HG02852 (cell line): Measurements from ENCODE around the gene LNP1.
A peak's percentile ranks its signal among the peaks of the same experiment; 100 is the strongest.
"Not testable (repeated sequence)": the region's sequence is repeated elsewhere in the genome, so short reads cannot be mapped to it uniquely, and the experiment has no call there.

Source experiments
- ATAC-seq: cut with Tn5 transposase; IDR thresholded peaks from one replicate; pipeline ENCODE4 v1.9.1; 2021; ENCODE audit warnings: mild to moderate bottlenecking, moderate library complexity; ENCODE audit not compliant: unreplicated experiment

The LNP1 gene

DNA sequence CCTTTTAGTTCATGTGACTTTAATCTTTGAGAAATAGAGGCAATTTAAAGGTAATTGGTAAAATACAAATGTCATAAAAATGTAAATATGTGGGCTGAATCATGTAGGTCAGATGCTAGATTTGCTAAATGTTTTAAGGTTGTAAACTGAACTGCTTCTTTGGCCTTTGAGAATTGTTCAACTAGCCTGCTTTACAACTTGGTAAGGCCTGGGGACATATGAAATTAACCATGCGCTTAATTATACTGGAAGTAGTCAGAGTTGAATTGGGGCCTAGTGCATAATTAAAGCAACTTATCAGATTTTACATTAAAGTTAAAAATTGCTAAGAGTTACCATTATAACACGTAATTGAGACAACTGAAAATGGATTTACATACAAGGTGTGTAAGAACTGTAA is 70.1 kb downstream of the LNP1 start:
- no peak for ATAC-seq

DNA sequence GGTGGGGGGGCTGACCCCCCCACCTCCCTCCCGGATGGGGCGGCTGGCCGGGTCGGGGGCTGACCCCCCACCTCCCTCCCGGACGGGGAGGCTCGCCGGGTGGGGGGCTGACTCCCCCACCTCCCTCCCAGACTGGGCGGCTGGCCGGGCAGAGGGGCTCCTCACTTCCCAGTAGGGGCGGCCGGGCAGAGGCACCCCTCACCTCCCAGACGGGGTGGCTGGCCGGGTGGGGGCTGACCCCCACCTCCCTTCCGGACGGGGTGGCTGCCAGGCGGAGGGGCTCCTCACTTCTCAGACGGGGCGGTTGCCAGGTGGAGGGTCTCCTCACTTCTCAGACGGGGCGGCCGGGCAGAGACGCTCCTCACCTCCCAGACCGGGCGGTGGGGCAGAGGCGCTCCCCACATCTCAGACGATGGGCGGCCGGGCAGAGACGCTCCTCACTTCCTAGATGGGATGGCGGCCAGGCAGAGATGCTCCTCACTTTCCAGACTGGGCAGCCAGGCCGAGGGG is 76.6 kb downstream of the LNP1 start:
- not testable (repeated sequence) for ATAC-seq

DNA sequence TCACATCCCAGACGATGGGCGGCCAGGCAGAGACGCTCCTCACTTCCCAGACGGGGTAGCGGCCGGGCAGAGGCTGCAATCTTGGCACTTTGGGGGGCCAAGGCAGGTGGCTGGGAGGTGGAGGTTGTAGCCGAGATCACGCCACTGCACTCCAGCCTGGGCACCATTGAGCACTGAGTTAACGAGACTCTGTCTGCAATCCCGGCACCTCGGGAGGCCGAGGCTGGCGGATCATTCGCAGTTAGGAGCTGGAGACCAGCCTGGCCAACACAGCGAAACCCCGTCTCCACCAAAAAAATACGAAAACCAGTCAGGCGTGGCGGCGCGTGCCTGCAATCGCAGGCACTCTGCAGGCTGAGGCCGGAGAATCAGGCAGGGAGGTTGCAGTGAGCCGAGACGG is 77.2 kb downstream of the LNP1 start:
- ATAC-seq, result not testable (repeated sequence)

DNA sequence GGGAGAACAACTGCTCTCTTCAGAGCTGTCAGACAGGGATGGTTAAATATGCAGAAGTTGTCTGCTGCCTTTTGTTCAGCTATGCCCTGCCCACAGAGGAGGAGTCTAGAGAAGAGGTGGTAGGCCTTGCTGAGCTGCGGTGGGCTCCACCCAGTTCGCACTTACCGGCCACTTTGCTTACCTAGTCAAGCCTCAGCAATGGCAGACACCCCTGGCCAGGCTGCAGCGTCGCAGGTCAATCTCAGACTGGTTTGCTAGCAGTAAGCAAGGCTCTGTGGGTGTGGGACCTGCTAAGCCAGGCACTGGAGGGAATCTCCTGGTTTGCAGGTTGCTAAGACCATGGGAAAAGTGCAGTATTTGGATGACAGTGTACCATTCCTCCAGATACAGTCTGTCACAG is 78.7 kb downstream of the LNP1 start:
- ATAC-seq, result no peak

DNA sequence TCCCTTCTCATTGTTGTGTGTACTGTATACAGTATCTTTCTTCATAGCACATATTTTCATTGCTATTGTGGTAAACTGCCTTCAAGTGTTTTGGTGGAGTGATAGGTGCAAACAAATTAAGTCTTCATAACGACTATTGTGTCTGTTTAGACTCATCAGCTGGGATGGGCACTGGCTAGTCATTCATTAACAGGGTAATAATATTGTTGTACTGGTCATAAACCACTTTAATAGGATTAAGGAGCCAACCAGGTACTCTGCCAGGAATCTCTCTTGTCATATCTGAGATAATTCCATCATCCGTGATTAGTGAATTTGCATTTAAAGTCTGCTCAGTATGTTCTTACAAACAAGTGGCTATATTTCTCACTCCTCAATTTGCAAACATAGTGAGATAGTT is 80.8 kb downstream of the LNP1 start:
- no peak for ATAC-seq

DNA sequence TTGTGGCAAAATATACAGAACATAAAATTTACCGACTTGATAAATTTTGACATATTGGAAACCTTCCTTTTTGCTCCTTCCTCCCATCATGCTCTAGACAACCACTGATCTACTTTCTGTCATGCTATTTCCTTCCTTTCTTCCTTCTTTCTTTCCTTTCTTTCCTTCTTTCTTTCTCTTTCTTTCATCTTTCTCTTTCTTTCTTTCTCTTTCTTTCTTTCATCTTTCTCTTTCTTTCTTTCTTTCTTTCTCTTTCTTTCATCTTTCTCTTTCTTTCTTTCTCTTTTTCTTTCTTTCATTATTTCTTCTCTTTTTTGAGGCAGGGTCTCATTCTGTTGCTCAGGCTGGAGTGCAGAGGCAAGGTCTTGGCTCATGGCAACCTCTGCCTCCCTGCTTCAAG is 82.2 kb downstream of the LNP1 start:
- ATAC-seq, result no peak

DNA sequence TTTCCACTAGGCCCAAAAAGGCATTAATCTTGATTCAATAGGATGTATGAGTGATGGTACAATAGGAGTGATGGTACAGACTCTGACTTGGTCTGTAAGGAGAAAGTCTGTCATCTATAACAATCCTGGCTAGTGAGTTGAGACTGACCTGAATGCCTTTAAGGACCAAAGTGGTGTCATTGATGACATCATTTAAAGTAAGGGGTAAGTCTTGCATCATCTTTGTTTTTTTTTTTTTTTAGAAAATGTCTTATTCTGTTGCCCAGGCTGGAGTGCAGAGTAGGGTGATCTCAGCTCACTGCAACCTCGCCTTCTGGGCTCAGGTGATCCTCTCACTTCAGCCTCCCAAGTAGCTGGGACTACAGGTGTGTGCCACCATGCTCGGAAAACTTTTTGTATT is 85.5 kb downstream of the LNP1 start:
- ATAC-seq, result no peak

DNA sequence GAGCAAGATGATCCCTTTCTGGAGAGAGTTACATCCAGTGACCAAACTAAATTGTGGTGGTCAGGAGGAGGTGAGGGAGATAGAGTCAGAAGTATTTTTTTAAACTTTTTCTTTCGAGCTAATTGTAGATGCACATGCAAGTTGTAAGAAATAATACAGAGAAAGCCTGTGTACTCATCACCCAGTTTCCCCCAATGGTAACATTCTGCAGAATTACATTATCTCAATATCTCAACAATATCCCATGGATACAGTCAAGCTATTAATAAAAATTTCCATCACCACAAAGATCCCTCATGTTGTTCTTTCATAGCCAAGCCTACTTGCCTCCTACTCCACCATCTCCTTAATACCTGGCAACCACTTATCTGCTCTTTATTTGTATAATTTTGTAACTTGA is 87.8 kb downstream of the LNP1 start:
- no peak for ATAC-seq

DNA sequence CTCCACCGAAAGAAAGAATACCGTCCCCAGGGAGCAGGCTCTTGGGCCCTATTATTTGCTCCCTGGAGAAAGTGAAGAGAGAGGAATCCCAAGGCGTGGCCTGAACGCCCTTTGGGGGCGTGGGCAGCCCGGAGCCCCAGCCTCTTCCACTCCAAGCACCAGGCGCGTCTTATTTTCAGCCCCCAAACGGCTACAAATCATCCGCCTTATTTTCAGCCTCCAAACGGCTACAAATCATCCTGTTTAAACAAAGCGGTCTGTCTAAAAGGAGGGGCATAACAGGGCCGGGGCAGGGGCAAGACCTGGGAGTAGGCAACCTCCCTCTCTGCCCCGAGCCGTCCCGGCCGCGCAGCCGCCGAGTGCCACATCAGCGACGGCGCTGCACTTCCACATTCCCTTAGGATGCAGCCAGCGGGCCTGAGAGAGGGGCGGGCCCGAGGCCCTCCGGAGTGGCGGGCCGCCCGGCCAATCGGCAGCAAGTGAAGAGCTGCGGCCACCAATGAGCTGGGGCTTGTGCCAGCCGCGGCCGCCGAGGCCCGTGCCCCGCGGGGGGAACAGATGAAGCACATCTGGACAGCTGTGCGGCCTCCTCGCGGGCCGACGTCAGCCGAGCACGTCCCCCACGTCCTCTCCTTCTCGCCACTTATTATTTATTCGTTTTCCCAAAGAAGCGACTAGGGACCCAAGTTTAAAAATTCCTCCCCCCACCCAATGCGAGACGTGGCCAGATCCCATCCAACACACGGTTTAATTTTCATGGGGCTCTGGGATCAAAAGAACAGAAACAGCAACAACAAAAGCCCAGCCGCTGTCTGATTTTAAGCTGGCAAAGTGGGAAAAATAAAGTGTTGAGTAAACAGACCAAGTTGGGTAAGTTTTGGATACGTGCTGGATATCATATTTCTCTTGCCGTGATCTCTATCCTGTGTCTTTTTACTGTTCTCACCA is 91.0 kb downstream of the LNP1 start, which contains the start of gene TMEM45A:
Gene TMEM45A (plus strand): TSS at position 561 of the 948 bp plus-strand sequence. CDS start 62,593 bp downstream, outside the sequence.
- ATAC-seq, result peak; percentile 99

DNA sequence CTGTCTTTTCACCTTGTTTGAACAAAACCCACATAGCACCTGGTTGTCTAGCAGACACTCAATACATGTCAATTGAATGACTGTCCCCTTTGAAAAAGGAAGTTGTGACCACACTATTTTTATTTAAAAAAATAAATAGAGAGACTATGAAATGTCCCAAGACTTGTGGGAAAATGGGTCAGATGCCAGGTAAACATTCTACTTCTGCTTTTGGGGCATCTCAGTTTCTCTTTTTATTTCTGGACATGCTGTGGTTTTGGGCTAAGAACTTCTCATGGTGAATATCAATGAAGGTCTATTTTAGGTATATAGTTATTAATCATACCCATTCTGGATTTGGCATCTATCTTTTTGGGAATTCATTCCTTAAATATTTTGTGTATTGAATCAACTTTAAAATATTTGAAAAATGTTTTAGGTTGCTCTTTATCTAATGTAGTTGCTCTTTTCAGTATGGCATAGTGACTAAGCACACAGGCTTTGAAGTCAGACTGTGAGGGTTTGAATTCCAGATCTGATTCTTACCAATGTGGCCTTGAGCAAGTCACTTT is 95.4 kb downstream of the LNP1 start:
- no peak for ATAC-seq

DNA sequence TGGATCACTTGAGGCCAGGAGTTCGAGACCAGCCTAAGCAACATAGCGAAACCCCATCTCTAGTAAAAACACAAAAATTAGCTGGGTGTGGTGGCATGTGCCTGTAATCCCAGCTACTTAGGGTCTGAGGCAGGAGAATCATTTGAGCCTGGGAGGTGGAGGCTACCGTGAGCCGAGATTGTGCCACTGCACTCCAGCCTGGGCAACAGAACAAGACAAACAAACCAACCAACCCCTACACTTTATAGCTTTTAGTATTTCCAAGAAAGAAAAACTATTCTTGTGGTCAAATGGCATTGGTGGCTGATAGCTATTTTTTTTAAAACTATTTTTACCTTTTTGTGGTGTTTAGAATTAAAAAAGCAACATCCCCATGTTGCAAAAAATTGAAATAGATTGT is 98.3 kb downstream of the LNP1 start:
- ATAC-seq, result no peak

DNA sequence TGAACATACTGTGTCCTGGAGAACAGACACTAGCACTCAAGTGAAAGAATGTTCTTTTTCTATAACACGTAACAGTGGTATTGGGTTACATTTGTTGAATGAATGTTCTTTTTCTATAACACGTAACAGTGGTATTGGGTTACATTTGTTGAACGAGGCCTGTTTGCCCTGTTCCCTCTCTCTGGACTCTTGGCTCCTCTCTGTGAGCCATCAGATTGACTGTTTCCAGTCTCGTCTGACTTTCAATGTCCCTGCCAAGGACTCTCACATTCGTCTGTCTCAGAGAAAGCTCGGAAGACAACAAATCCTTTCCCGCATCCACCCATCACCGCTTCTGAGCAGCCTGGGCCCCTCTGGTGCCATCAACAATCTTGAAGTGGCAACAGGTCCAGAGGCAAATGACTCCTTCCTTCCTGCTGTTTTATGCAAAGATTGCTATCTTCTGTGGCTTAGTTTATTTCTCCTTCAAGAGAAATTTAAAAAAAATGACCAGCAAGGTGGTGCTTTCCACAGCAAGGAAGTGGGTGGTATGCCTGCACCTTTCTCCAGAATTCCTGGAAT is 99.1 kb downstream of the LNP1 start:
- ATAC-seq, result no peak

DNA sequence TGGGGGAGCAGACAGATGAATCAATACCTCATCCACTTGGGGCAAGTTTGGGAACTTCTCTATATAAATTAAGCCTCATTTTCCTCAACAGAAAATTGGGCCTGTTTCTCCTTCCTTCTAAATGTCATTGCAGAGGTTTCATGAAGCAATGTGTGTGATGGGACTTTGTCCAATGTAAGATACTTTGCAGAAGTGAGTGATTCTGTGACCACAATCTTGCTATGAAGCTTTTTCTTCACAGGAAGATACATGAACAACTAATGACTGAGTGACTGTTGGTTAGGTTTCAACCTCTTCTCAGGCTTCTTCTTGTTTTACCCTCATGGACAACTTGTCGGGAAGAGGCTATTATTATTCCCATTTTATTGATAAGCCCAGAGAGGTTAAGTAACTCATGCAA is 102.1 kb downstream of the LNP1 start:
- ATAC-seq, result no peak
